Loucy (cell line): Measurements from ENCODE around the gene PSMC3IP.

ENCODE experiments used
- H2AFZ ChIP-seq: fragments of 200-600 bp; sonication (generic); 2 replicates; pipeline ENCODE4 v1.6.0; 2016; ENCODE audit warnings: antibody characterized with exemption, mild to moderate bottlenecking, low read length, moderate library complexity
- H3F3A ChIP-seq: fragments of 200-600 bp; 2 replicates; pipeline ENCODE4 v1.6.0; 2016; ENCODE audit warnings: antibody characterized with exemption, low read depth, mild to moderate bottlenecking
- H3K27me3 ChIP-seq: fragments of 200-600 bp; sonication (generic); 2 replicates; pipeline ENCODE4 v1.6.1; 2014; ENCODE audit warnings: low read length, mild to moderate bottlenecking; ENCODE audit not compliant: insufficient read depth, poor library complexity, severe bottlenecking
- H3K36me3 ChIP-seq: fragments of 200-600 bp; sonication (generic); 2 replicates; pipeline ENCODE4 v1.6.1; 2016; ENCODE audit warnings: low read length; ENCODE audit not compliant: insufficient read depth
- H3K4me1 ChIP-seq: fragments of 200-600 bp; sonication (generic); 2 replicates; pipeline ENCODE4 v1.5.1; 2014; ENCODE audit warnings: low read length, mild to moderate bottlenecking; ENCODE audit not compliant: insufficient read depth, poor library complexity, severe bottlenecking
- H3K4me2 ChIP-seq: fragments of 200-600 bp; sonication (generic); 2 replicates; pipeline ENCODE4 v1.6.0; 2014; ENCODE audit warnings: antibody characterized with exemption, low read length, low read depth, mild to moderate bottlenecking; ENCODE audit not compliant: poor library complexity, severe bottlenecking
- H3K4me3 ChIP-seq: fragments of 200-600 bp; sonication (generic); 2 replicates; pipeline ENCODE4 v1.5.1; 2014; ENCODE audit warnings: low read length, mild to moderate bottlenecking, mixed read lengths; ENCODE audit not compliant: poor library complexity, severe bottlenecking
- H3K79me2 ChIP-seq: fragments of 200-600 bp; sonication (generic); 2 replicates; pipeline ENCODE4 v1.6.1; 2014; ENCODE audit warnings: low read length; ENCODE audit not compliant: insufficient read depth
- H3K9ac ChIP-seq: fragments of 200-600 bp; sonication (generic); 2 replicates; pipeline ENCODE4 v1.6.0; 2014; ENCODE audit warnings: mild to moderate bottlenecking, low read depth, low read length, moderate library complexity; ENCODE audit not compliant: poor library complexity, severe bottlenecking
- H3K9me2 ChIP-seq: fragments of 200-600 bp; sonication (generic); replicated peaks from 2 replicates; pipeline ENCODE4 v1.6.1; 2016; ENCODE audit warnings: low read depth, low read length, mixed read lengths
- H3K9me3 ChIP-seq: fragments of 200-600 bp; sonication (generic); 2 replicates; pipeline ENCODE4 v1.6.1; 2014; ENCODE audit warnings: mild to moderate bottlenecking, antibody characterized with exemption, low read length, low read depth; ENCODE audit not compliant: insufficient read depth
- H4K20me1 ChIP-seq: fragments of 200-600 bp; sonication (generic); 2 replicates; pipeline ENCODE4 v1.6.0; 2014; ENCODE audit warnings: antibody characterized with exemption, low read length, mild to moderate bottlenecking; ENCODE audit not compliant: insufficient read depth, poor library complexity, severe bottlenecking
- CTCF ChIP-seq: fragments of 200-600 bp; sonication (generic); conservative IDR thresholded peaks from 2 replicates; pipeline ENCODE4 v1.5.1; 2014; ENCODE audit warnings: mild to moderate bottlenecking, antibody characterized with exemption, low read length
- EZH2phosphoT487 ChIP-seq: fragments of 200-600 bp; IDR thresholded peaks from 2 replicates; pipeline ENCODE4 v1.6.1; 2018; ENCODE audit warnings: antibody characterized with exemption, mild to moderate bottlenecking, moderate library complexity, borderline replicate concordance

The PSMC3IP gene

DNA sequence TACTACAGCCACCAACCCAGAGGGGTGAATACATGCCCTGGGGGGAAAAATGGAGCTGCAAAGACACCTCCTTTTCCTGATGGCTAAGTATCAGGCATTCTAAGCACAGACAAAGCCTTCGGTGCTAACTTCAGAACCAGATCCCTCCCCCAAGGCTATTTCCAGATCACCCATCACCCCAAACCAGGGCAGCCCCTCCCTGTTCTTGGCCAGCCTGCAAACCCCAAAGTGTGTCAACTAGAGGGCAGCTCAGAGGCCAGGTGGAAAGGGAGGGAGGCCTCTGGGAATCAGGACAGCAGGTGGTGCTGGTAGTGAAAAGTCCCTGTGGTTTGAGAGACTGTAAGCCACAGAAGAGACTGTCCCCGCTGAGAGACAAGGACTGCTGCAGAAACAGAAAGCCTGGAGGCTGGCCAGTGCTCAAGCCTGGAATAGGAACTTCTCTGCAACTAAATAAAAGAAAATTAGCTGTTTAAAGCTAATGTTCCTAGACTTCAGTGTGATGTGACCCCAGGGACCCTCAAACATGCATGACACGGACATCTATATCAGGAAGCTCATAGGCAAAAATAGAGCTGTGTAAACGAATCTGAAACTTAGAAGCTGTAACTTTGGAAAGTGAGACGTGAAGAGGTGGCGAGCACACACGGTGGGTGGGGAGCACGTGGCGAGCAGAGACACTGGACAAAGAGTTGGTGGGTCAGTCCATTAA lies 41.1 kb upstream of the PSMC3IP start:
- H2AFZ ChIP-seq = no peak overlapping the region

GRCh38 chr17:42617956-42618431 lies 40.5 kb upstream of the PSMC3IP start:
- no peaks in the 10 kb centered on the region for H3K79me2 ChIP-seq
- H3K9me2 ChIP-seq = no peaks in the 10 kb centered on the region
- H3K9me3 ChIP-seq = no peaks in the 10 kb centered on the region
- peaks cover 6% of the 10 kb centered on the region for H3K4me1 ChIP-seq
- no peak overlapping the region for H2AFZ ChIP-seq
- peak overlapping the region; percentile 21 for H3K4me2 ChIP-seq
- no peaks in the 10 kb centered on the region for H4K20me1 ChIP-seq
- H3F3A ChIP-seq = no peaks in the 10 kb centered on the region
- H3K4me3 ChIP-seq = no peak overlapping the region
- H3K36me3 ChIP-seq = peaks cover 20% of the 10 kb centered on the region; the same call in 1 of the 2 replicates
- no peaks in the 10 kb centered on the region for H3K27me3 ChIP-seq
- H3K9ac ChIP-seq = peak overlapping the region; percentile 12
- TF ChIP-seq EZH2phosphoT487 = no peak
- TF ChIP-seq CTCF = no peak

More for the DNA sequence above, 41.1 kb upstream of the PSMC3IP start:
- Histone ChIP-seq H3K9me2 (no peaks in the 10 kb centered on the region), H3K4me3 (no peak overlapping the region), H3K9me3 (no peaks in the 10 kb centered on the region), H3K9ac (peak overlapping the region; percentile 12), H3K4me2 (peak overlapping the region; percentile 21), H3F3A (no peaks in the 10 kb centered on the region), H3K27me3 (no peaks in the 10 kb centered on the region), H4K20me1 (no peaks in the 10 kb centered on the region), H3K36me3 (peaks cover 17% of the 10 kb centered on the region; the same call in 1 of the 2 replicates), H3K4me1 (peaks cover 6% of the 10 kb centered on the region), H3K79me2 (no peaks in the 10 kb centered on the region)
- TF ChIP-seq EZH2phosphoT487 (no peak), CTCF (peak; percentile 37; the same call in 1 of the 2 replicates)

- H3K79me2 ChIP-seq = peaks cover 26% of the 10 kb centered on the region
- H3K4me3 ChIP-seq = no peak overlapping the region
- H4K20me1 ChIP-seq = peaks cover 3% of the 10 kb centered on the region
- H3F3A ChIP-seq = no peaks in the 10 kb centered on the region
- no peaks in the 10 kb centered on the region for H3K9me3 ChIP-seq
- peaks cover 31% of the 10 kb centered on the region; the same call in 1 of the 2 replicates for H3K36me3 ChIP-seq
- TF ChIP-seq EZH2phosphoT487 (no peak), CTCF (no peak)
- H3K9ac ChIP-seq = no peak overlapping the region
- no peak overlapping the region for H2AFZ ChIP-seq
- no peaks in the 10 kb centered on the region for H3K9me2 ChIP-seq
- H3K4me1 ChIP-seq = peaks cover 5% of the 10 kb centered on the region
- no peak overlapping the region for H3K4me2 ChIP-seq
- no peaks in the 10 kb centered on the region for H3K27me3 ChIP-seq
These were observed 36.3 kb upstream of the PSMC3IP start for GRCh38 chr17:42613699-42614295.
